HEK293 (cell line): Measurements from ENCODE around the gene ZCCHC24.
A peak's percentile ranks its signal among the peaks of the same experiment; 100 is the strongest.

ENCODE experiments used
- CTCF ChIA-PET: fragments of 350-600 bp; formaldehyde crosslinking; extraction: SDS; loops from one replicate; lab custom pipeline; 2021; ENCODE audit warnings: antibody characterized with exemption; lab: Yijun Ruan, JAX
- POLR2A ChIA-PET: fragments of 300-600 bp; formaldehyde crosslinking; extraction: SDS; loops from one replicate; lab custom pipeline; 2020; ENCODE audit warnings: antibody characterized with exemption, inconsistent platforms; lab: Yijun Ruan, JAX
- H3K27ac ChIP-seq: fragments of 200-500 bp; sonication (Bioruptor generic); 2 replicates; pipeline ENCODE4 v1.5.1; 2014; ENCODE audit warnings: low read depth, low read length, control low read depth, inconsistent platforms; ENCODE audit errors: extremely low read depth
- H3K36me3 ChIP-seq, 2 experiments: fragments of 200-500 bp in 1 of 2; sonication (Bioruptor generic) in 1 of 2; 1 replicate in 1 of 2; 2 replicates in 1 of 2; pipeline ENCODE4 v1.5.1; 2014 to 2017; ENCODE audit warnings: inconsistent platforms in 2 of 2, low read length in 2 of 2; ENCODE audit not compliant: control insufficient read depth in 2 of 2, insufficient read depth in 1 of 2
- H3K4me1 ChIP-seq: fragments of 200-500 bp; sonication (Bioruptor generic); 2 replicates; pipeline ENCODE4 v1.5.1; 2014; ENCODE audit warnings: mild to moderate bottlenecking, low read length, inconsistent platforms; ENCODE audit not compliant: control insufficient read depth, insufficient read depth
- H3K4me3 ChIP-seq: 2 replicates; pipeline ENCODE4 v1.5.1; 2011; ENCODE audit warnings: low read depth, mild to moderate bottlenecking, control low read depth, low read length, moderate library complexity
- H3K9me3 ChIP-seq: fragments of 200-500 bp; sonication (Bioruptor generic); 2 replicates; pipeline ENCODE4 v1.5.1; 2014; ENCODE audit warnings: low read depth, low read length, inconsistent platforms; ENCODE audit not compliant: control insufficient read depth, insufficient read depth
- EGR2 ChIP-seq: fragments of 450-650 bp; formaldehyde crosslinking; IDR thresholded peaks from 2 replicates; pipeline ENCODE4 v1.5.1; 2016; ENCODE audit warnings: low read depth, missing biosample characterization, missing genetic modification characterization
- GFI1B ChIP-seq: fragments of 450-650 bp; formaldehyde crosslinking; IDR thresholded peaks from 2 replicates; pipeline ENCODE4 v1.5.1; 2016; ENCODE audit warnings: missing biosample characterization, missing genetic modification characterization
- KLF1 ChIP-seq: fragments of 450-650 bp; formaldehyde crosslinking; IDR thresholded peaks from 2 replicates; pipeline ENCODE4 v1.5.1; 2016; ENCODE audit warnings: missing biosample characterization, missing genetic modification characterization
- SP3 ChIP-seq: fragments of 450-650 bp; formaldehyde crosslinking; IDR thresholded peaks from 2 replicates; pipeline ENCODE4 v1.5.1; 2016; ENCODE audit warnings: missing biosample characterization, missing genetic modification characterization
- YY1 ChIP-seq: fragments of 450-650 bp; formaldehyde crosslinking; IDR thresholded peaks from 2 replicates; pipeline ENCODE4 v1.5.1; 2018; ENCODE audit warnings: missing biosample characterization, missing genetic modification characterization
- ZFHX2 ChIP-seq: fragments of 450-650 bp; formaldehyde crosslinking; conservative IDR thresholded peaks from 2 replicates; pipeline ENCODE4 v1.5.1; 2016; ENCODE audit warnings: missing biosample characterization, missing genetic modification characterization
- ZIC2 ChIP-seq: fragments of 450-650 bp; formaldehyde crosslinking; IDR thresholded peaks from 2 replicates; pipeline ENCODE4 v1.5.1; 2016; ENCODE audit warnings: missing biosample characterization, missing genetic modification characterization
- ZNF214 ChIP-seq: fragments of 450-650 bp; formaldehyde crosslinking; IDR thresholded peaks from 2 replicates; pipeline ENCODE4 v1.5.1; 2017; ENCODE audit warnings: missing biosample characterization, mild to moderate bottlenecking, missing genetic modification characterization, borderline replicate concordance
- ZNF354C ChIP-seq: fragments of 450-650 bp; formaldehyde crosslinking; IDR thresholded peaks from 2 replicates; pipeline ENCODE4 v1.5.1; 2016; ENCODE audit warnings: missing biosample characterization, missing genetic modification characterization, low read depth, borderline replicate concordance
- ZNF530 ChIP-seq: fragments of 450-650 bp; formaldehyde crosslinking; IDR thresholded peaks from 2 replicates; pipeline ENCODE4 v1.5.1; 2016; ENCODE audit warnings: low read depth, missing biosample characterization, missing genetic modification characterization
- ZNF560 ChIP-seq: fragments of 450-650 bp; formaldehyde crosslinking; IDR thresholded peaks from 2 replicates; pipeline ENCODE4 v1.5.1; 2017; ENCODE audit warnings: missing biosample characterization, missing genetic modification characterization, borderline replicate concordance
- ZNF600 ChIP-seq: fragments of 450-650 bp; formaldehyde crosslinking; IDR thresholded peaks from 2 replicates; pipeline ENCODE4 v1.5.1; 2016; ENCODE audit warnings: missing biosample characterization, missing genetic modification characterization
- ZNF660 ChIP-seq: fragments of 450-650 bp; IDR thresholded peaks from 2 replicates; pipeline ENCODE4 v1.5.1; 2018; ENCODE audit warnings: missing biosample characterization, mild to moderate bottlenecking, missing genetic modification characterization
- ZNF664 ChIP-seq: fragments of 450-650 bp; formaldehyde crosslinking; IDR thresholded peaks from 2 replicates; pipeline ENCODE4 v1.5.1; 2016; ENCODE audit warnings: missing biosample characterization, missing genetic modification characterization
- ZNF701 ChIP-seq: fragments of 450-650 bp; formaldehyde crosslinking; IDR thresholded peaks from 2 replicates; pipeline ENCODE4 v1.5.1; 2016; ENCODE audit warnings: missing biosample characterization, missing genetic modification characterization
- ZNF843 ChIP-seq: fragments of 450-650 bp; formaldehyde crosslinking; IDR thresholded peaks from 2 replicates; pipeline ENCODE4 v1.5.1; 2016; ENCODE audit warnings: missing biosample characterization, missing genetic modification characterization
- TF ChIP-seq, protein P1 (sequence below): fragments of 450-650 bp; formaldehyde crosslinking; IDR thresholded peaks from 2 replicates; pipeline ENCODE4 v1.5.1; 2016; ENCODE audit warnings: missing biosample characterization, missing genetic modification characterization
- TF ChIP-seq, protein P2 (sequence below): fragments of 450-650 bp; formaldehyde crosslinking; IDR thresholded peaks from 2 replicates; pipeline ENCODE4 v1.5.1; 2016; ENCODE audit warnings: missing biosample characterization, missing genetic modification characterization
- TF ChIP-seq, protein P3 (sequence below): fragments of 450-650 bp; formaldehyde crosslinking; IDR thresholded peaks from 2 replicates; pipeline ENCODE4 v1.5.1; 2016; ENCODE audit warnings: missing biosample characterization, missing genetic modification characterization, borderline replicate concordance
- TF ChIP-seq, protein P4 (sequence below): fragments of 450-650 bp; formaldehyde crosslinking; IDR thresholded peaks from 2 replicates; pipeline ENCODE4 v1.5.1; 2016; ENCODE audit warnings: missing biosample characterization, missing genetic modification characterization

The ZCCHC24 gene

DNA sequence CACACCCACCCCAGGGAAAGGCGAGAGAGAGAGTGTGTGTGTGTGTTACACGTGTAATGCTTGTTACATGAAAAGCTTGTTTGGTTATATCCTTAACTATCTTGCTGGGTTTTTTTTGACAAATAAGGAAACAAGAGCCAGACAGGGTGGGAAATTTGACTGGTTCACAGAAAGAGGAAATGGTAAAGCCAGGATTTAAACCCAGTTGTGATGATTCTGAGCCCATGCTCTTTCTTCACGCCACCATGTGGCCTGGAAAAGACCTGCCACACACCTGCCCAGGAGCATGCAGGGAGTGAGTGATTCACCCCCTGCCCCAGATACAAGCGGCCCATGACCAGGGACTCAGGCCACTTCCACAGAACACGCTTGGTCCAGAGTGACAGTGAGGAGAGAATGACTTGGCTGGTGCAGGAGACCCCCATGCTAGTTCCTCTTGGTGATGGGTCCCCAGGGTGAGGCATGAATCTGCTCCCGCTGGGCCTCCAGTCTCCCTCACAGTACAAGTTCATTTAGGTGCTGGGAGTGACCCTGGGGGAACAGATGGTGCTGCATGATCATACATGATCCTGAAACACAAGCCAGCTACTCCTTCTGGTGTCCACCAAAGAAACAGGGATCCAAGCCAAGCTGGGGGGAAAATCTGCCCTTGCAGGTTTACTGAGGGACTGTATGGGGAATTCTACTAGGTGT lies 45.9 kb upstream of the ZCCHC24 start (continued):
- TF ChIP-seq ZNF843 (tag by site-specific recombination): no peak

DNA sequence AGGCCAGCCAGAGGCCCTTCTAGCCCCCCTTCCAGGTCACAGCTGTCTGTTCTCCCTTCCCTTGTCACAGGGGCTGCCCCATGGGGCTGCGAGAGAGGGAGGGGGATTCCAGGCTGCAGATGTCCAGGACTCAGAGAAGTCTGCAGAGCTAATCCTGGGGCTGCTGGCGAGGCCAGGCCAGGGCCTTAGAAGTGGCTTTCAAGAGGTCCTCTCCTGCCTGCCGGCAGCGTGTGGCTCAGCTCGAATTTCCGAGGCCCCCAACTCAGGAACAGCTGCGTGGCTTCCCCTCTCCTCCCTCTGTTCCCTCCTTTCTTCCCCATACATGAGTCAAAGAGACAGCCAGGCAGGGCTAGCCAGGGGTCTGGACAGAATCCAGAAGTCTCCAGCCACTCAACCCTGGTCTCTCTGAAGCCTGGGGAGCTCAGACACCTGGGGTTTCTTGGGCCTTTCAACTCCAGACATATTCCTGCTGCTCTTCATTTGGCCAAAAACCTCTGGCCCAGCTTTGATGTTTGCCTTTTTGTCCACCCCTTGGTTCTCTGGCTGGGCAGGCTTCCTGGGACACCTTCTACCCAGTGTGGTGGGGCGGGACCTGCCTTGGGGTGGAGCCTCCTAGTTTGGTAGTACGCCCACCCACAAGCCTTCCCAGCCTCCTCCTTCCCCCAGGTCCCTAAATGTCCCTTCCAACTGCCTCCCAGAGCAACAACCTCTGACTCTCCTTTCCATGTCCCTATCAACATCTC lies 45.1 kb upstream of the ZCCHC24 start:
- Histone ChIP-seq H3K36me3 (no peaks in the 10 kb centered on the region), H3K4me1 (no peaks in the 10 kb centered on the region), H3K4me3 (no peak overlapping the region), H3K27ac (no peak overlapping the region), H3K9me3 (no peaks in the 10 kb centered on the region)
- ChIA-PET POLR2A (no interaction called here), CTCF (interaction anchor here (0.6 to 1.1 kb wide), 5 partner anchors 81 to 154 kb away, joined by 3 to 6 read pairs (median 3); no protein-coding TSS in a partner anchor)
- TF ChIP-seq ZNF664 (tag by site-specific recombination) (no peak), KLF1 (tag by site-specific recombination) (peak; percentile 40; the same call in 1 of the 2 replicates), ZFHX2 (tag by site-specific recombination) (peak; percentile 36; the same call in 1 of the 2 replicates), ZNF701 (tag by site-specific recombination) (peak; percentile 88), ZNF214 (tag by site-specific recombination) (no peak), ZNF354C (tag by site-specific recombination) (no peak), ZNF560 (no peak), ZIC2 (tag by site-specific recombination) (peak; percentile 85), ZNF530 (no peak), YY1 (no peak), ZNF660 (tag by site-specific recombination) (no peak), EGR2 (tag by site-specific recombination) (0 out of 2 replicates have a peak, but pooled peaks have one; percentile 34), SP3 (tag by site-specific recombination) (0 out of 2 replicates have a peak, but pooled peaks have one; percentile 29), GFI1B (tag by site-specific recombination) (no peak), ZNF600 (tag by site-specific recombination) (no peak)
- TF ChIP-seq, protein P1, sequence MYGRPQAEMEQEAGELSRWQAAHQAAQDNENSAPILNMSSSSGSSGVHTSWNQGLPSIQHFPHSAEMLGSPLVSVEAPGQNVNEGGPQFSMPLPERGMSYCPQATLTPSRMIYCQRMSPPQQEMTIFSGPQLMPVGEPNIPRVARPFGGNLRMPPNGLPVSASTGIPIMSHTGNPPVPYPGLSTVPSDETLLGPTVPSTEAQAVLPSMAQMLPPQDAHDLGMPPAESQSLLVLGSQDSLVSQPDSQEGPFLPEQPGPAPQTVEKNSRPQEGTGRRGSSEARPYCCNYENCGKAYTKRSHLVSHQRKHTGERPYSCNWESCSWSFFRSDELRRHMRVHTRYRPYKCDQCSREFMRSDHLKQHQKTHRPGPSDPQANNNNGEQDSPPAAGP: no peak
- TF ChIP-seq, protein P2, sequence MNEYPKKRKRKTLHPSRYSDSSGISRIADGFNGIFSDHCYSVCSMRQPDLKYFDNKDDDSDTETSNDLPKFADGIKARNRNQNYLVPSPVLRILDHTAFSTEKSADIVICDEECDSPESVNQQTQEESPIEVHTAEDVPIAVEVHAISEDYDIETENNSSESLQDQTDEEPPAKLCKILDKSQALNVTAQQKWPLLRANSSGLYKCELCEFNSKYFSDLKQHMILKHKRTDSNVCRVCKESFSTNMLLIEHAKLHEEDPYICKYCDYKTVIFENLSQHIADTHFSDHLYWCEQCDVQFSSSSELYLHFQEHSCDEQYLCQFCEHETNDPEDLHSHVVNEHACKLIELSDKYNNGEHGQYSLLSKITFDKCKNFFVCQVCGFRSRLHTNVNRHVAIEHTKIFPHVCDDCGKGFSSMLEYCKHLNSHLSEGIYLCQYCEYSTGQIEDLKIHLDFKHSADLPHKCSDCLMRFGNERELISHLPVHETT (tag by site-specific recombination): no peak
- TF ChIP-seq, protein P3, sequence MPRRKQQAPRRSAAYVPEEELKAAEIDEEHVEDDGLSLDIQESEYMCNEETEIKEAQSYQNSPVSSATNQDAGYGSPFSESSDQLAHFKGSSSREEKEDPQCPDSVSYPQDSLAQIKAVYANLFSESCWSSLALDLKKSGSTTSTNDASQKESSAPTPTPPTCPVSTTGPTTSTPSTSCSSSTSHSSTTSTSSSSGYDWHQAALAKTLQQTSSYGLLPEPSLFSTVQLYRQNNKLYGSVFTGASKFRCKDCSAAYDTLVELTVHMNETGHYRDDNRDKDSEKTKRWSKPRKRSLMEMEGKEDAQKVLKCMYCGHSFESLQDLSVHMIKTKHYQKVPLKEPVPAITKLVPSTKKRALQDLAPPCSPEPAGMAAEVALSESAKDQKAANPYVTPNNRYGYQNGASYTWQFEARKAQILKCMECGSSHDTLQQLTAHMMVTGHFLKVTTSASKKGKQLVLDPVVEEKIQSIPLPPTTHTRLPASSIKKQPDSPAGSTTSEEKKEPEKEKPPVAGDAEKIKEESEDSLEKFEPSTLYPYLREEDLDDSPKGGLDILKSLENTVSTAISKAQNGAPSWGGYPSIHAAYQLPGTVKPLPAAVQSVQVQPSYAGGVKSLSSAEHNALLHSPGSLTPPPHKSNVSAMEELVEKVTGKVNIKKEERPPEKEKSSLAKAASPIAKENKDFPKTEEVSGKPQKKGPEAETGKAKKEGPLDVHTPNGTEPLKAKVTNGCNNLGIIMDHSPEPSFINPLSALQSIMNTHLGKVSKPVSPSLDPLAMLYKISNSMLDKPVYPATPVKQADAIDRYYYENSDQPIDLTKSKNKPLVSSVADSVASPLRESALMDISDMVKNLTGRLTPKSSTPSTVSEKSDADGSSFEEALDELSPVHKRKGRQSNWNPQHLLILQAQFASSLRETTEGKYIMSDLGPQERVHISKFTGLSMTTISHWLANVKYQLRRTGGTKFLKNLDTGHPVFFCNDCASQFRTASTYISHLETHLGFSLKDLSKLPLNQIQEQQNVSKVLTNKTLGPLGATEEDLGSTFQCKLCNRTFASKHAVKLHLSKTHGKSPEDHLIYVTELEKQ: no peak
- TF ChIP-seq, protein P4, sequence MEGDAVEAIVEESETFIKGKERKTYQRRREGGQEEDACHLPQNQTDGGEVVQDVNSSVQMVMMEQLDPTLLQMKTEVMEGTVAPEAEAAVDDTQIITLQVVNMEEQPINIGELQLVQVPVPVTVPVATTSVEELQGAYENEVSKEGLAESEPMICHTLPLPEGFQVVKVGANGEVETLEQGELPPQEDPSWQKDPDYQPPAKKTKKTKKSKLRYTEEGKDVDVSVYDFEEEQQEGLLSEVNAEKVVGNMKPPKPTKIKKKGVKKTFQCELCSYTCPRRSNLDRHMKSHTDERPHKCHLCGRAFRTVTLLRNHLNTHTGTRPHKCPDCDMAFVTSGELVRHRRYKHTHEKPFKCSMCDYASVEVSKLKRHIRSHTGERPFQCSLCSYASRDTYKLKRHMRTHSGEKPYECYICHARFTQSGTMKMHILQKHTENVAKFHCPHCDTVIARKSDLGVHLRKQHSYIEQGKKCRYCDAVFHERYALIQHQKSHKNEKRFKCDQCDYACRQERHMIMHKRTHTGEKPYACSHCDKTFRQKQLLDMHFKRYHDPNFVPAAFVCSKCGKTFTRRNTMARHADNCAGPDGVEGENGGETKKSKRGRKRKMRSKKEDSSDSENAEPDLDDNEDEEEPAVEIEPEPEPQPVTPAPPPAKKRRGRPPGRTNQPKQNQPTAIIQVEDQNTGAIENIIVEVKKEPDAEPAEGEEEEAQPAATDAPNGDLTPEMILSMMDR (tag by site-specific recombination): no peak
